ENCODE data around the gene EPS8.

DNA sequence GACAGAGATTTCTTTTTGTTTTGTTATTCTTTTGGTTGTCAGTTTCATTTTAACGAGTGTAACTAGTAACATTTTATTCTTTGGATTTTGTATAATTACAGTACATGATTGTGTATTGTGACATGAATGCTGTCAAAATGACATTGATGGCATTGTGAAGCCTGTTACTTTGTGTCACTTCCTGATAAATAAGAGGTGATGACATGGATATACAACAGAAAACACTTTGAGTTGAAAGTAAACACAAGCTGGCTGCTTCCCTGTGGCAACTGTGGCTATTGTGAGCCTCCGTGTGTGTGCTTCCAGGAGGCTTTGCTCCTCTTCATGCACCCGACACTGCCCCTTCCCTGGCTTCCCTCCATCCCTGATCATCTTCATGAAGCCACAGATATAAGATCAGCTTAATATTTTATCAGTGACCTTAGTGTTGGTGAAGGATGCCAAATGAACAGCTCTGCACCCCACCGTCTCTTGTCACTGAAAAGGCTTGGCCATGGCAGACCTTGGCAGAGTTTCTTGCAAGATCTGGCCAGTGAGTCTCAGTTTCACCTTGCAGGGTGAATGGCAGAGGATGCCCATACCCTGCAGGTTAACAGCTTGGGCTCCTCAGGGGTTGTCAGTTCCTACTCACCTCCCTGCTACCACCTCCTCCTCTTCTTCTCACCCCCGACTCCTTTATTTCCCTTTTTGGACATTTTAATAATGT lies 191.9 kb downstream of the EPS8 start:
- TF ChIP-seq, protein P1, sequence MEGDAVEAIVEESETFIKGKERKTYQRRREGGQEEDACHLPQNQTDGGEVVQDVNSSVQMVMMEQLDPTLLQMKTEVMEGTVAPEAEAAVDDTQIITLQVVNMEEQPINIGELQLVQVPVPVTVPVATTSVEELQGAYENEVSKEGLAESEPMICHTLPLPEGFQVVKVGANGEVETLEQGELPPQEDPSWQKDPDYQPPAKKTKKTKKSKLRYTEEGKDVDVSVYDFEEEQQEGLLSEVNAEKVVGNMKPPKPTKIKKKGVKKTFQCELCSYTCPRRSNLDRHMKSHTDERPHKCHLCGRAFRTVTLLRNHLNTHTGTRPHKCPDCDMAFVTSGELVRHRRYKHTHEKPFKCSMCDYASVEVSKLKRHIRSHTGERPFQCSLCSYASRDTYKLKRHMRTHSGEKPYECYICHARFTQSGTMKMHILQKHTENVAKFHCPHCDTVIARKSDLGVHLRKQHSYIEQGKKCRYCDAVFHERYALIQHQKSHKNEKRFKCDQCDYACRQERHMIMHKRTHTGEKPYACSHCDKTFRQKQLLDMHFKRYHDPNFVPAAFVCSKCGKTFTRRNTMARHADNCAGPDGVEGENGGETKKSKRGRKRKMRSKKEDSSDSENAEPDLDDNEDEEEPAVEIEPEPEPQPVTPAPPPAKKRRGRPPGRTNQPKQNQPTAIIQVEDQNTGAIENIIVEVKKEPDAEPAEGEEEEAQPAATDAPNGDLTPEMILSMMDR (conservative IDR thresholded peaks at IDR 0.05), result no peak
- no peak for TF ChIP-seq ZFX (IDR thresholded peaks at IDR 0.05)

All from C4-2B (cell line).